Germinal center (tissue), 1 donor: ENCODE data around the gene MSTN.
"Not testable (repeated sequence)": the region's sequence is repeated elsewhere in the genome, so short reads cannot be mapped to it uniquely, and the experiment has no call there.

Experiments
- DNase-seq: peaks from one replicate; pipeline ENCODE4 v3.0.0; 2012; ENCODE audit warnings: mixed read lengths, low spot score

Gene MSTN

GRCh38 chr2:190063624-190064023 lies 1.1 kb upstream of the MSTN start:
- DNase-seq, result no peak

GRCh38 chr2:190062053-190062452 lies 476 bp downstream of the MSTN start:
- DNase-seq, result no peak

DNA sequence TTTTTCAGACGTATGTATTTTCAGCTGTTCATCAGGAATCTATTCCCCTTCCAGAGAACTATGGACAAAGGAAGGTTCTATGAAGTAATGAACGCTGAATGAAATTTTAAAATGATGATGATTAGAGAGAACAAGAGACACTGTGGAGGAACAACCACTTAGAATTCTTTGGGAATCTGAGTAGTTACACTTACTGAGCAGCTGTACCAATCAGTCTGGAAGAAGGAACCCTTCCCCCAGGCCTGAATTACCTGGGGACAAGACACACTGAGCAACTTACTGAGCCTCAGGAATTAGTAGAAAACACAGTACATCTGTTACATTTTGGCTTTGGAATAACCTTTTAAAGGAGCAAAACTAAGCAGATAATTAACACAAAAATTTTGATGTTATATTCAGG lies 1.9 kb downstream of the MSTN start:
- DNase-seq, result no peak

DNA sequence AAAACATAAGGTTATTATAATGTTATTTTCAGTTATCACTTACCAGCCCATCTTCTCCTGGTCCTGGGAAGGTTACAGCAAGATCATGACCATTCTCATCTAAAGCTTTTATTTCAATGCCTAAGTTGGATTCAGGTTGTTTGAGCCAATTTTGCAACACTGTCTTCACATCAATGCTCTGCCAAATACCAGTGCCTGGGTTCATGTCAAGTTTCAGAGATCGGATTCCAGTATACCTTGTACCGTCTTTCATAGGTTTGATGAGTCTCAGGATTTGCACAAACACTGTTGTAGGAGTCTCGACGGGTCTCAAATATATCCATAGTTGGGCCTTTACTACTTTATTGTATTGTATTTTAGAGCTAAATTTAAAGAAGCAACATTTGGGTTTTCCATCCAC lies 2.5 kb downstream of the MSTN start:
- no peak for DNase-seq

- no peak for DNase-seq
Observed at GRCh38 chr2:190053426-190053825, 9.1 kb downstream of the MSTN start.

GRCh38 chr2:190052307-190052706 lies 10.2 kb downstream of the MSTN start:
- DNase-seq, result no peak

DNA sequence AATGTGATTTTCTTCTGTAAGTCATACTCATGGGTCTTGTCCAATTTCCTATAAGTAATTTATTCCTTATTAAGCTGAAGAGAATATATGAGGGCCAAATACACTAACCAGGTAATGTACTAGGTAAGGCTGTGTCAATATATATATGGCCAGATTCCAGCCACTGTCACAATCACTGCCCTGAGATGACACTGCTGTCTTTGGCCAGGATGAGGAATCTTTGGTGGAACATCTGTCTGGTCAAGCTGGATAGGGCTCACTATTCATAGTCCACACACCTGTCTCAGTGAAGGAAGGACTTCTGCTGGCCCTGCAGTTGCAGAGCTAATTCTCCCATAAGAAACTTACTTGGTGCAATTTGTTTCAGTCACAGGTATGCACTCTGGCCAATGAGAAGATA lies 11.3 kb downstream of the MSTN start:
- DNase-seq, result no peak

GRCh38 chr2:190050001-190050400 lies 12.5 kb downstream of the MSTN start:
- DNase-seq, result no peak

GRCh38 chr2:190044866-190045265 lies 17.7 kb downstream of the MSTN start:
- no peak for DNase-seq

DNA sequence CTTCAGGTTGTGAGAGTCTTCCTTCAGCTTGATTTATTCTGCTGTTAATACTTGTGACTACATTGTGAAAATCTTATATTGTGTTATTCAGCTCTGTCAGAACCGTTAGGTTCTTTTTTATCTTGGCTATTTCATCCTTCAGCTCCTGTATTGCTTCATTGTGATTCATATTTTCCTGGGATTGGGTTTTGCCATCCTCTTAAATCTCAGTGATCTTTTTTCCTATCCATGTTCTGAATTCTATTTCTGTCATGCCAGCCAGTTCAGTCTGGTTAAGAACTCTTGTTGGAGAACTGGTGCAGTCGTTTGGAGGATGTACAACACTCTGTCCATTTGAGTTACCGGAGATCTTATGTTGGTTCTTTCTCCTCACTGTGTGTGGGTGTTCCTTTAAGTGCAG lies 19.1 kb downstream of the MSTN start:
- DNase-seq, result no peak

- DNase-seq, result no peak
Observed at GRCh38 chr2:190036071-190036470, 26.5 kb downstream of the MSTN start.

DNA sequence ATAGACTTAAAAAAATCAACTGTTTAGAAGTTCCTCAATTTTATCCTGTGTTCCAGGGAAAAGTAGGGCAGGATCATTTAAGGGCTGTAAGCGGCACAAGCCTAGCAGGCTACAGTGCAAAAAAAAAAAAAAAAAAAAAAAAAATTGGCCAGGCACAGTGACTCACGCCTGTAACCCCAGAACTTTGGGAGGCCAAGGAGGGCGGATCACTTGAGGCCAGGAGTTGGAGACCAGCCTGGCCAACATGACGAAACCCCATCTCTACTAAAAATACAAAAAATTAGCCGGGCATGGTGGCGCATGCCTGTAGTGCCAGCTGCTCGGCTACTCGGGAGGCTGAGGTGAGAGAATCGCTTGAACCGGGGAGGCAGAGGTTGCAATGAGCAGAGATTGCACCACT lies 28.1 kb downstream of the MSTN start:
- not testable (repeated sequence) for DNase-seq

GRCh38 chr2:190031969-190032618 lies 30.4 kb downstream of the MSTN start:
- DNase-seq, result no peak

GRCh38 chr2:190023860-190024259 lies 38.7 kb downstream of the MSTN start:
- DNase-seq, result peak; percentile 8

DNA sequence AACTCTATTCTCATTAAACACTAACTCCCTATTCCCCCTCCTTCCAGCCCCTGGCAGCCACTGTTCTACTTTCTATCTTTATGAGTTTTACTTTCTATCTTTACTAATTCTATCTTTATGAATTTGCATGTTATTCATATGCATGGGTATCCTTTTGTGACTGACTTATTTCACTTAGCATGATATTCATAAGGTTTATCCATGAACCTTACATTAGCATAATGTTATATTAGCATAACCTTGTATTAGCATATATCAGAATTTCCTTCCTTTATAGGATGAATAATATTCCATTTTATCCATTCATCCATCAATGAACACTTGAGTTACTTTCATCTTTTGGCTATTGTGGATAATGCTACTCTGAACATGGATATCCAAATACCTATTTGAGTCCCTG lies 41.8 kb downstream of the MSTN start:
- DNase-seq, result no peak

DNA sequence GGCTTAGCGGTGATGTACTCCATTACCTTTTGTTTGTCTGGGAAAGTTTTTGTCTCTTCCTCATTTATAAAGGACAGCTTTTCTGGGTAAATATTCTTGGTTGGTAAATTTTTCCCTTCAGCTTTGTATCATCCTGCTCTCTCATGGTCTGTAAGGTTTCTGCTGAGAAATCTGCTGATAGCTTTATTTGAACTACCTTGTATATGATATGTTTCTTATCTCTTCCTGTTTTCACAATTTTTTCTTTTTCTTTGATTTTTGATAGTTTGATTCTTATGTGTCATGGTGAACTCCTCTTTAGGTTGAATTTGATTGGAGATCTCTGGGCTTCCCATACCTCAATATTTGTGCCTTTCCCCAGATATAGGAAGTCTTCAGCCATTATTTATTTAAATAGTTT lies 44.7 kb downstream of the MSTN start:
- no peak for DNase-seq

DNA sequence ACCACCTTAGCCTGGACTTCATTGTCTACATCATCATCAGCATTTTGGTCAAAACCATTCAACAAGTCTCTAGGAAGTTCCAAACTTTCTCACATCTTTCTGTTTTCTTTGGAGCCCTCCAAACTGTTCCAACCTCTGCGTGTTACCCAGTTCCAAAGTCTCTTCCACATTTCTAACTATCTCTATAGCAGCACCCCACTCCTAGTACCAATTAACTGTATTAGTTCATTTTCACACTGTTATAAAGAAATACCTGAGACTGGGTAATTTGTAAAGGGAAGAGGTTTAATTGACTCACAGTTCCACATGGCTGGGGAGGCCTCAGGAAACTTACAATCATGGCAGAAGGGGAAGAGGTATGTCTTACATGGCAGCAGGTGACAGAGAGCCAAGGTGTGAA lies 46.6 kb downstream of the MSTN start:
- not testable (repeated sequence) for DNase-seq
